MCF 10A (cell line): ENCODE results near the gene LRRTM1. TPM values are rescaled to one million over a fixed set of nuclear protein-coding genes. Genes with fewer than 3 reads are reported as not detected.

Experiments used
- BruUV-seq: library from RNA; stranded (reverse); fragments of 400-500 nt; replicated peaks from 2 replicates; lab custom pipeline; 2021; lab: Mats Ljungman, UMichigan
- CTCF ChIA-PET: fragments of 300-600 bp; sonication (Branson Sonifier 250); formaldehyde crosslinking; extraction: SDS; loops from one replicate; lab custom pipeline; 2021; ENCODE audit warnings: antibody characterized with exemption, inconsistent platforms; lab: Yijun Ruan, JAX
- POLR2A ChIA-PET: fragments of 300-600, 350-650 bp; sonication (Branson Sonifier 250); formaldehyde crosslinking; extraction: SDS; loops from one replicate; lab custom pipeline; 2020; ENCODE audit warnings: antibody characterized with exemption, inconsistent platforms; lab: Yijun Ruan, JAX
- DNase-seq: peaks from one replicate; pipeline ENCODE4 v3.0.0-alpha.2; 2018; ENCODE audit not compliant: unreplicated experiment
- H3K27ac Mint-ChIP-seq: one replicate; pipeline ENCODE4 v1.8.0; 2022; ENCODE audit warnings: mild to moderate bottlenecking, low read depth, mixed read lengths; ENCODE audit not compliant: unreplicated experiment
- H3K27me3 Mint-ChIP-seq: one replicate; pipeline ENCODE4 v1.8.0; 2022; ENCODE audit warnings: mixed read lengths; ENCODE audit not compliant: insufficient read depth, unreplicated experiment
- H3K36me3 Mint-ChIP-seq: one replicate; pipeline ENCODE4 v1.8.0; 2022; ENCODE audit warnings: mild to moderate bottlenecking, moderate library complexity, mixed read lengths; ENCODE audit not compliant: insufficient read depth, unreplicated experiment
- H3K4me1 Mint-ChIP-seq: one replicate; pipeline ENCODE4 v1.8.0; 2022; ENCODE audit warnings: mixed read lengths; ENCODE audit not compliant: insufficient read depth, unreplicated experiment
- H3K4me3 Mint-ChIP-seq: one replicate; pipeline ENCODE4 v1.8.0; 2022; ENCODE audit warnings: mild to moderate bottlenecking, moderate library complexity, mixed read lengths; ENCODE audit not compliant: unreplicated experiment
- H3K9me3 Mint-ChIP-seq: one replicate; pipeline ENCODE4 v1.8.0; 2022; ENCODE audit warnings: mixed read lengths; ENCODE audit not compliant: unreplicated experiment
- intact Hi-C: fragments of 100-400 bp; cut with micrococcal nuclease; formaldehyde crosslinking; loops from 2 replicates; pipeline ENCODE4 v1.14.1; 2022
- total RNA-seq: library from RNA; stranded (reverse); gene quantifications from 2 replicates; pipeline ENCODE4 v1.2.3, GENCODE V29; 2022
- TF ChIP-seq, protein P1 (sequence below): fragments of 200-600 bp; IDR thresholded peaks from one replicate; pipeline ENCODE4 v1.8.0; 2022; ENCODE audit warnings: antibody characterized with exemption, mild to moderate bottlenecking; ENCODE audit not compliant: unreplicated experiment

LRRTM1 gene
- total RNA-seq, 1 experiment from 2014 or later = not detected

- no TSS peak for BruUV-seq
- CTCF ChIA-PET = interaction anchor here (0.5 to 0.6 kb wide), 2 partner anchors 9 to 141 kb away, joined by 3 to 5 read pairs; no protein-coding TSS in a partner anchor
- H3K27me3 Mint-ChIP-seq = no peaks in the 10 kb centered on the region
Measured at GRCh38 chr2:80333886-80334285, 29.3 kb upstream of the LRRTM1 start.

GRCh38 chr2:80330527-80331450, 26.2 kb upstream of the LRRTM1 start:
- H3K36me3 Mint-ChIP-seq = no peaks in the 10 kb centered on the region
- H3K4me1 Mint-ChIP-seq = no peaks in the 10 kb centered on the region
- POLR2A ChIA-PET = no interaction called here
- no peaks in the 10 kb centered on the region for H3K9me3 Mint-ChIP-seq
- no peak overlapping the region for H3K27ac Mint-ChIP-seq
- no peak for DNase-seq
- BruUV-seq = no TSS peak
- H3K27me3 Mint-ChIP-seq = no peaks in the 10 kb centered on the region
- CTCF ChIA-PET = interaction anchor here (0.6 to 1.5 kb wide), 4 partner anchors 166 to 306 kb away, joined by 3 to 6 read pairs (median 4); no protein-coding TSS in a partner anchor
- H3K4me3 Mint-ChIP-seq = no peak overlapping the region
- intact Hi-C loops = no loop called here
- TF ChIP-seq, protein P1, sequence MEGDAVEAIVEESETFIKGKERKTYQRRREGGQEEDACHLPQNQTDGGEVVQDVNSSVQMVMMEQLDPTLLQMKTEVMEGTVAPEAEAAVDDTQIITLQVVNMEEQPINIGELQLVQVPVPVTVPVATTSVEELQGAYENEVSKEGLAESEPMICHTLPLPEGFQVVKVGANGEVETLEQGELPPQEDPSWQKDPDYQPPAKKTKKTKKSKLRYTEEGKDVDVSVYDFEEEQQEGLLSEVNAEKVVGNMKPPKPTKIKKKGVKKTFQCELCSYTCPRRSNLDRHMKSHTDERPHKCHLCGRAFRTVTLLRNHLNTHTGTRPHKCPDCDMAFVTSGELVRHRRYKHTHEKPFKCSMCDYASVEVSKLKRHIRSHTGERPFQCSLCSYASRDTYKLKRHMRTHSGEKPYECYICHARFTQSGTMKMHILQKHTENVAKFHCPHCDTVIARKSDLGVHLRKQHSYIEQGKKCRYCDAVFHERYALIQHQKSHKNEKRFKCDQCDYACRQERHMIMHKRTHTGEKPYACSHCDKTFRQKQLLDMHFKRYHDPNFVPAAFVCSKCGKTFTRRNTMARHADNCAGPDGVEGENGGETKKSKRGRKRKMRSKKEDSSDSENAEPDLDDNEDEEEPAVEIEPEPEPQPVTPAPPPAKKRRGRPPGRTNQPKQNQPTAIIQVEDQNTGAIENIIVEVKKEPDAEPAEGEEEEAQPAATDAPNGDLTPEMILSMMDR = no peak

More at GRCh38 chr2:80333886-80334285, 29.3 kb upstream of the LRRTM1 start:
- no peaks in the 10 kb centered on the region for H3K9me3 Mint-ChIP-seq
- H3K27ac Mint-ChIP-seq = no peak overlapping the region
- TF ChIP-seq, protein P1 = no peak
- no peak overlapping the region for H3K4me3 Mint-ChIP-seq
- POLR2A ChIA-PET = no interaction called here
- intact Hi-C loops = no loop called here
- no peaks in the 10 kb centered on the region for H3K36me3 Mint-ChIP-seq
- no peak for DNase-seq
- H3K4me1 Mint-ChIP-seq = no peaks in the 10 kb centered on the region

- ChIA-PET POLR2A (no interaction called here), CTCF (interaction anchor here (0.6 to 1.5 kb wide), 3 partner anchors 169 to 230 kb away, joined by 5 to 8 read pairs (median 6); no protein-coding TSS in a partner anchor)
- H3K9me3 Mint-ChIP-seq = no peaks in the 10 kb centered on the region
- no peak overlapping the region for H3K4me3 Mint-ChIP-seq
- BruUV-seq = no TSS peak
- DNase-seq = no peak
- H3K27ac Mint-ChIP-seq = no peak overlapping the region
- intact Hi-C loops = loop anchor here (10.0 kb wide), 1 partner anchor 995 kb away; no protein-coding TSS in a partner anchor
- no peaks in the 10 kb centered on the region for H3K4me1 Mint-ChIP-seq
- no peaks in the 10 kb centered on the region for H3K27me3 Mint-ChIP-seq
- TF ChIP-seq, protein P1 = no peak
- no peaks in the 10 kb centered on the region for H3K36me3 Mint-ChIP-seq
Measured at GRCh38 chr2:80329491-80329890, 24.9 kb upstream of the LRRTM1 start.

DNA sequence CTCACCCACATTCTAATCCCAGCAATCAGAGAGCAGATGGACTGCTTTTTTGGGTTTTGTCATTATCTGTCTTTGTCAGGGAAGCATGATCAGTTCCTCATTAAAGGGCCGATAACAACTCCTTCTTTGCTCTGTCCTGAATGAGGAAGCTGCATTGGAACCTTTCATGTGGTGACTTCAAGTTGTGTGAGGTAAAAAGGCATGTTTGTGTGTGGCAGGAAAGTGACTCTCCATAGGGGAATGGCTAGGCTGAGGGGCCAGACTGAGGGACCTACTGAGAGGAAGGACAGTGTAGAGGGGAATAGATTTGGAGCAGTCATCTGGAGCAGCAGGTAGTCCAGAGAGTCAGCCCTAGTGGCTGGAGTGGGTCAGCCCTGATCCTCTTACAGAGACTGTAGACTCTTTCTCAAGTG, 23.6 kb upstream of the LRRTM1 start:
- intact Hi-C loops = loop anchor here (10.0 kb wide), 1 partner anchor 997 kb away; no protein-coding TSS in a partner anchor
- TF ChIP-seq, protein P1 = no peak
- H3K36me3 Mint-ChIP-seq = no peaks in the 10 kb centered on the region
- ChIA-PET CTCF (interaction anchor here (0.6 to 6.1 kb wide), 6 partner anchors 20 to 1548 kb away, joined by 3 to 84 read pairs (median 4); no protein-coding TSS in a partner anchor), POLR2A (no interaction called here)
- no peak overlapping the region for H3K27ac Mint-ChIP-seq
- BruUV-seq = no TSS peak
- no peak overlapping the region for H3K4me3 Mint-ChIP-seq
- no peaks in the 10 kb centered on the region for H3K27me3 Mint-ChIP-seq
- H3K9me3 Mint-ChIP-seq = no peaks in the 10 kb centered on the region
- H3K4me1 Mint-ChIP-seq = no peaks in the 10 kb centered on the region
- DNase-seq = no peak
